Measurements from ENCODE around the gene TAP2.
A peak's percentile ranks its signal among the peaks of the same experiment; 100 is the strongest.
"Not testable (repeated sequence)": the region's sequence is repeated elsewhere in the genome, so short reads cannot be mapped to it uniquely, and the experiment has no call there.

The TAP2 gene

DNA sequence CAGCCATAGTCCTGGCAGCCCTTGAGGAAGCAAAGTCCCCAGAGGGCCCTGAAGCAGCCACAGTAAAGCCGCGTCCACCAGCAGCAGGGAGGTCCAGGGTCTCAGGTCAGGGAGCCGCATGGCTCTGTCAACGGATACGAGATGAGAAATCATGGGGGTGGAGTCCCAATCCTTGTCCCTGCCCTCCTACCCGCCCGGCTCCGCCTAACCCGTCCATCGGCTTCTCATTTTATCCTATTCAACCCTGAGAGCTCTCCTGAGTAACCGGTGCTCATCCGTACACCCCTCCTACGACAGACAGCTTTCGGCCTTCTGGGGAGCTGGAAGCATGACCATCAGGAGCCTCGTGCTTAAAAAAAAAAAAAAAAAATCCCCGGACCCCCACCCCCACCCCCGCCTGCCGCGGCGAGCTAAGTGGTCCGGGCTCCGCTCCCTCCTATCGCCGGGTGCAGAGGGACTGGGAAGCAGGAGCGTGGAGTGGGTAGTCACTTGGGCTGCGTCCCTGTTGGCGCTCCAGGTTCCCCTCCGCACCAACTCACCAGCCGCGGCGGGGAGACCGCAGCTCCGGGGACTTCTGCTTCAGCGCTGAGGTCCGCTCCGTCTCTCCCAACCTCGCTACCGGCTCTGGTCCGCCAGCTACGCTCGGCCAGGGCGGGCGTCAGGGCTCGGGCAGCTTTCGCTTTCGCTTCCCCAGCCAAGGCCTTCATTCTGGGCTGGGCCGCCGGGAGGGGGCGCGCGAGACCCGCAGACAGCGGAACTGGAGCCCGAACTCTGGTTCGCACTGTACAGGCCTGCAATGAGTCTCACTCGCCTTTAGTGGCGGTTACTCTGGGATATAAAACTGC, at the start of gene TAP2:
TAP2 (minus strand) TSS at position 626 of the 845 bp plus-strand sequence; CDS start at position 120, 506 bp downstream.
- ChIA-PET CTCF (interaction anchor here (0.6 to 3.1 kb wide), 18 partner anchors 12 to 396 kb away, joined by 3 to 55 read pairs (median 4); partner anchors contain the start of genes PSMB9 and TAP1), POLR2A (ENCODE audit: low non-redundant PET) (interaction anchor here (0.5 to 1.7 kb wide), 4 partner anchors 15 to 746 kb away, joined by 4 to 10 read pairs (median 8); partner anchors contain the start of genes PSMB9 and TAP1)
- DNase-seq (ENCODE audit: low spot score) = peak; percentile 95
- TF ChIP-seq, protein P1, sequence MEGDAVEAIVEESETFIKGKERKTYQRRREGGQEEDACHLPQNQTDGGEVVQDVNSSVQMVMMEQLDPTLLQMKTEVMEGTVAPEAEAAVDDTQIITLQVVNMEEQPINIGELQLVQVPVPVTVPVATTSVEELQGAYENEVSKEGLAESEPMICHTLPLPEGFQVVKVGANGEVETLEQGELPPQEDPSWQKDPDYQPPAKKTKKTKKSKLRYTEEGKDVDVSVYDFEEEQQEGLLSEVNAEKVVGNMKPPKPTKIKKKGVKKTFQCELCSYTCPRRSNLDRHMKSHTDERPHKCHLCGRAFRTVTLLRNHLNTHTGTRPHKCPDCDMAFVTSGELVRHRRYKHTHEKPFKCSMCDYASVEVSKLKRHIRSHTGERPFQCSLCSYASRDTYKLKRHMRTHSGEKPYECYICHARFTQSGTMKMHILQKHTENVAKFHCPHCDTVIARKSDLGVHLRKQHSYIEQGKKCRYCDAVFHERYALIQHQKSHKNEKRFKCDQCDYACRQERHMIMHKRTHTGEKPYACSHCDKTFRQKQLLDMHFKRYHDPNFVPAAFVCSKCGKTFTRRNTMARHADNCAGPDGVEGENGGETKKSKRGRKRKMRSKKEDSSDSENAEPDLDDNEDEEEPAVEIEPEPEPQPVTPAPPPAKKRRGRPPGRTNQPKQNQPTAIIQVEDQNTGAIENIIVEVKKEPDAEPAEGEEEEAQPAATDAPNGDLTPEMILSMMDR (conservative IDR thresholded peaks at IDR 0.05; ENCODE audit: low read depth) = peak; percentile 94
- peak within 1 kb of the TSS; percentile 85 for H3K27ac ChIP-seq

DNA sequence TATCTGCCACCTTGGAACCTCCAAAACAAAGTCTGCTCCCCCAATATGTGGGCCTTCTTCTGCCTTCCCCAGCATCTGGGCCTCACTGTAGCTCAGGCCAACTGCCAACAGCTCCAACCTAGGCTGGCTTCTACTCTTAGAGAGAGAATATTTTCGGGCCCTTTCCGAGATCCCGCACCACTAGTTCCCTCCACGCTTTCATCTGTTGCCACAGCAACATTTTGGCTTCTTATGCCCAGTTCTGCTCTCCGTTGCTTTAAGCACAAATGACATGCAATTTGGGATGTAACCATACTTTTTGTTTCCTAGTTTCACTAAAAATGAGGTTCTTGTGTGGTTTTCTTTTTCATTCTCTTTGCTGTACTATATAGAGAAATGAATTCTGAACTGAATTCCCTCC, 49.1 kb upstream of the TAP2 start:
- no peak overlapping the region for H3K27ac ChIP-seq
- no peak for DNase-seq (ENCODE audit: low spot score)
- POLR2A ChIA-PET (ENCODE audit: low non-redundant PET) = no interaction called here
- TF ChIP-seq, protein P1 (conservative IDR thresholded peaks at IDR 0.05; ENCODE audit: low read depth) = no peak
- CTCF ChIA-PET = no interaction called here

DNA sequence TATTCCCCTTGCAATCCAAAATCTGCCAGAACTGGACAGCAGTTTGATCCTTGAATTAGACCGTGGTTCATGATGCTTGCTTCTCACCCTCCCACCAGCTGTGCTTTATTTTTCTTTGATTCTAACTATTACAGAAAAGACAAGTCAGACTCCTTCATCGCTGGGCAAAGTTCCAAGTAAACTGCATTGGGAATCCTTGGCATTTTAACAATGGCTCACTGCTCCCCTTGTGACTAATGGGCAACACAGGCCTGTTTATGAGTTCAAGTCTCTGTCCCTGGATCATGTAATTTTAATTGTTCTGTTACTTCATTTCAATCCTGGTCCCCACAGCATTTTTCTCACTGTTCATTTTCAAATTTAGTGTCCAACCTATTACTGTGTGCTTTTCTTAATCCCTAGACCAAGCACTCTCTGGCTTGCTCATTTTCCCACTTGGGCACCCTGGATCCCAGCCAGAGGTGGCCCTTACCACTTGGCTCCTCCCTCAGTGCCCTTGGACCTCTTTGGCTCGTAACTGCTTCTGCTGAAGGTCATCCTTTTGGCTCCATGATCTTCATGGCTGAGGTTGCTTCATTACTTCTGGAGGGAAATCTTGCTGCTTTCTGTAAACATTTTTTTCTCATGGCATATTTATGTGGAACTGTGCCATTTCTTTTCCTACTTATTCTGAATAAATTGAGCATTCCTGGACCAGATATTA, 48.3 kb upstream of the TAP2 start:
- ChIA-PET CTCF (interaction anchor here (0.5 to 1.5 kb wide), 4 partner anchors 45 to 1478 kb away, joined by 3 to 14 read pairs (median 6); no protein-coding TSS in a partner anchor), POLR2A (ENCODE audit: low non-redundant PET) (no interaction called here)
- TF ChIP-seq, protein P1 (conservative IDR thresholded peaks at IDR 0.05; ENCODE audit: low read depth) = no peak
- no peak overlapping the region for H3K27ac ChIP-seq
- peak; percentile 37 for DNase-seq (ENCODE audit: low spot score)

DNA sequence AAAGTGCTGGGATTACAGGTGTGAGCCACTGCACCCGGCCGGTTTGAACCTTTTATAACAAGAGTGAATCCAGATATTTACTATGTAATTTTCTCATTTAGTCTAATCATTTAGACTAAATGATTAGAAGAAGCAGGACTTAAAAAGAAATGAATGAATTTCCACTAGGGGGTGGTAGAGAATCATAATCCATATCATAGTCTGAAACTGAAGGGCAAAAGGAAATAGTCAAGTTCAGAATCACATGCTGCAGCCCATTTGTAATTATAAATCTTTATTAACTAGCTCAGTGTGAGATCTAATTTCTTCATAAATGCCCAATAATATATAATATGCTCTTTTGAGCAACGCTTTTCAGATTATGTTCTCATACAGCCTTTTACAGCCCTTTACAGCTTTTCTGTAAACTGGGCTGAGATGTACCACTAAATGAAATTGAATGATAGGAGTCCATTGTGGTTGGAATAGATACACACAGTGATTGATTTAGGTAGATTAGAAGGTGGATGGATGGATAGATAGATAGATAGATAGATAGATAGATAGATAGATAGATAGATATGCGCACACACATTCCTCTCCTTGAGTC, 47.3 kb upstream of the TAP2 start:
- ChIA-PET POLR2A (ENCODE audit: low non-redundant PET) (no interaction called here), CTCF (interaction anchor here (0.6 to 1.5 kb wide), 7 partner anchors 18 to 100 kb away, joined by 3 to 14 read pairs (median 4); no protein-coding TSS in a partner anchor)
- DNase-seq (ENCODE audit: low spot score) = peak; percentile 57
- TF ChIP-seq, protein P1 (conservative IDR thresholded peaks at IDR 0.05; ENCODE audit: low read depth) = peak; percentile 63
- H3K27ac ChIP-seq = no peak overlapping the region

DNA sequence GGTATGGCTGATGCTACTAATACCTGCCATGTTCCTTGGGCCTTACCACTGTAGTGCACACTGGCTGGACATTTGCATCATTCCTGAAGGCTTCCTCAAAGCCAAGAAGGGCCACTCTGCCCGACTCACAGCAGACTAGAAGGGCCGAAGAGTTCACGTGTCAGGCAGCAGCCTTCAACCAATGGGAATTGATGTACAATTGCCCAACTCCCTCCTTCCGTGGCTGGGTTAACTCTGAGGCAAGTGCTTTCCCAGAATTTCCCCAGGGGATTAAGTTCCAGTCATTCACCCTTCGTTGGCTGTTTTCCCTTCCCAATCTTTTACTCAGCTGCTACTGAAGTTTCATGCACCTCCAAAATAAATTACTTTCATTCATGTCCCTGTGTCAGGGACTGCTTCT, 45.2 kb upstream of the TAP2 start:
- H3K27ac ChIP-seq = no peak overlapping the region
- POLR2A ChIA-PET (ENCODE audit: low non-redundant PET) = no interaction called here
- CTCF ChIA-PET = no interaction called here
- DNase-seq (ENCODE audit: low spot score) = no peak
- TF ChIP-seq, protein P1 (conservative IDR thresholded peaks at IDR 0.05; ENCODE audit: low read depth) = no peak

DNA sequence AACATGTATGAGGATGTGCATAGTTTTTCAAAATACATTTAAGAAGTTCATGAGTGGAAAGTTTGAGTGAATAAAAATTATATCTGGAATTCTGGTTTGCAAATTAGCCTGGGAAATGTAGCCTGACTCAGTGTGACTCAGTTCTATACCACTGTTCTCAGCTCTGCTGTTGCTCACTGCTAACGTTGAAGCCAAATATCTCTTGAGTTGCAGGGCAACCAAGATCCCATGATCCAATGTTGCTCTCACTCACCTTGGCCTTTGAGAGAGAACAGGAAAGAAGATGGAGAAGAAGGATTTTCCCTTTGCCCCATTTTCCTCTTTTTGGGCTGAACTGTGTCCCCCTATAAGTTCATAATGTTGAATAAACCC, 44.3 kb upstream of the TAP2 start:
- ChIA-PET CTCF (interaction anchor here (1.6 kb wide), 1 partner anchor 84 kb away, joined by 4 read pairs; no protein-coding TSS in a partner anchor), POLR2A (ENCODE audit: low non-redundant PET) (no interaction called here)
- no peak overlapping the region for H3K27ac ChIP-seq
- TF ChIP-seq, protein P1 (conservative IDR thresholded peaks at IDR 0.05; ENCODE audit: low read depth) = no peak
- DNase-seq (ENCODE audit: low spot score) = peak; percentile 35

DNA sequence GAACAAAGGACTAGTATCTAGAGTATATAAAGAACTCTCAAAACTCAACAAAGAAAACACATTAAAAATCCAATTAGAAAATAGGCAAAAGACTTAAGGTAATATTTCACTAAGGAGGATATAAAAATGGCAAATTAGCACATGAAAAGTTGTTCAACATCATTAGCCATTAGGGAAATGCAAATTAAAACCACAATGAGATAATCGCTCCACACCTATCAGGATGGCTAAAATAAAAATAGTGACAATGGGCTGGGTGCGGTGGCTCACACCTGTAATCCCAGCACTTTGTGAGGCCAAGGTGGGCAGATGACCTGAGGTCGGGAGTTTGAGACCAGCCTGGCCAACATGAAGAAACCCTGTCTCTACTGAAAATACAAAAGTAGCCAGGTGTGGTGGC, 42.4 kb upstream of the TAP2 start:
- H3K27ac ChIP-seq; POLR2A ChIA-PET (ENCODE audit: low non-redundant PET); DNase-seq (ENCODE audit: low spot score); CTCF ChIA-PET: not testable (repeated sequence)
